Vagina (tissue), 2 donors: ENCODE measurements around the gene CTR9. TPM values are rescaled to one million over a fixed set of nuclear protein-coding genes. Genes with fewer than 3 reads are reported as not detected.

Source experiments
- DNase-seq, 2 donors: peaks; one replicate each; pipeline ENCODE4 v3.0.0-alpha.2; 2017; ENCODE audit errors: extremely low spot score in 2 of 2
- H3K27ac ChIP-seq: fragments of 200-600 bp; sonication (generic); one replicate; pipeline ENCODE4 v1.5.1; 2019
- H3K27me3 ChIP-seq: fragments of 200-600 bp; sonication (generic); one replicate; pipeline ENCODE4 v1.5.1; 2019
- H3K36me3 ChIP-seq, 2 donors: fragments of 200-600 bp; sonication (generic); one replicate each; pipeline ENCODE4 v1.5.1; 2017 to 2019
- H3K4me1 ChIP-seq: fragments of 200-600 bp; sonication (generic); one replicate; pipeline ENCODE4 v1.5.1; 2019
- H3K4me3 ChIP-seq, 2 donors: fragments of 200-600 bp; sonication (generic); 1 replicate in 1 of 2; 2 replicates in 1 of 2; pipeline ENCODE4 v1.5.1; 2016 to 2019
- H3K9me3 ChIP-seq: fragments of 200-600 bp; sonication (generic); one replicate; pipeline ENCODE4 v1.5.1; 2019
- CTCF ChIP-seq, 3 experiments: fragments of 450-650 bp in 2 of 3; fragments of 200-600 bp in 1 of 3; sonication (generic) in 1 of 3; IDR thresholded peaks; one replicate each; pipeline ENCODE4 v1.5.1; 2017 to 2019; ENCODE audit warnings: antibody characterized with exemption in 3 of 3, mild to moderate bottlenecking in 2 of 3, moderate library complexity in 2 of 3
- POLR2A ChIP-seq, 2 donors: fragments of 450-650 bp; IDR thresholded peaks; one replicate each; pipeline ENCODE4 v1.6.1; 2017; ENCODE audit warnings: antibody characterized with exemption in 2 of 2, mild to moderate bottlenecking in 2 of 2, moderate library complexity in 2 of 2
- POLR2AphosphoS5 ChIP-seq, 2 donors: sonication (generic); formaldehyde crosslinking; IDR thresholded peaks; one replicate each; pipeline ENCODE4 v1.9.0; 2017; ENCODE audit warnings: antibody characterized with exemption in 2 of 2, mild to moderate bottlenecking in 2 of 2, low read depth in 1 of 2; ENCODE audit not compliant: insufficient read depth in 1 of 2
- intact Hi-C: fragments of 100-400 bp; cut with DNase I; formaldehyde crosslinking; loops from one replicate; pipeline ENCODE4 v1.15.1; 2023
- total RNA-seq: library from RNA; depleted of rRNA; stranded (reverse); fragments of >200 nt; gene quantifications from one replicate; pipeline ENCODE4 v1.2.3, GENCODE V29; 2016

CTR9 gene
- total RNA-seq, 1 donor from 2014 or later: 20.6 TPM

DNA sequence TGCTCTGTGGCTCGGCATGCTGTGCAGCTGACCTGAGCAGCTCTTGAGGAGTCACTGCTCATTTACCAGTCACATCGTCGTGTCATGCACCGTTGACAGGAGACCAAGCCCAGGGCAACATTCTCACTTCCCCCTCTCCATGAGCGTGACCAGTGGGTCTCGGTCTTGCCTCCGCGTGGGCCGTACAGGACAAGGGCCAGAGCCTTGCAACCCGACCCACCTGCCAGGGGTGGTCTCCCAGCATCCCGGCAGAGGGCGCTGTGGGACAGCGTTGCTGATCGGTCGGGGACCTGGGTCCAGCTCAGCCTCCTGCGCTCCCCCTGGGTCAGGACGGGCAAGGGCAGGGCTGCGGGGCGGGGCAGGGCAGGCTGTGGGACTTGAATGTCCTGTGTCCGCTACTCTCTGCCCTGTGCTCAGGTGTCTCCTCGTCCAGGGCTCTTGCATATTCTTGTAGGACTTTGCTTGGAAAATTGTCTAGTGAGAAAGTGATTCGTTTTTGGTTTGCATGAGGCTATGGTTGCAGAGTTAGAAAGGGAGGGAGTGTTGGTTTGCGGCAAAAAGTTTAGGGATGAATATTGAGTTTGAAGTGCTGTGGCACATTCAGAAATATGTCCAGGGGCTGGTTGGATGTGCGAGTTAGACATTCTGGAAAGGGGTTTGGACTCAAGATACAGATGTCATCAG is 41.5 kb downstream of the CTR9 start:
- TF ChIP-seq POLR2AphosphoS5 (IDR thresholded peaks at IDR 0.05; ENCODE audit: insufficient read depth in 1 of 2, low read depth in 1 of 2) (no peak), POLR2A (IDR thresholded peaks at IDR 0.05) (no peak), CTCF (IDR thresholded peaks at IDR 0.05) (peak; percentile 74 to 89 (median 89))
- H3K27me3 ChIP-seq: no peaks in the 10 kb centered on the region
- no peak for DNase-seq
- intact Hi-C loops: loop anchor here (5.0 to 10.0 kb wide), 2 partner anchors 230 to 992 kb away; no protein-coding TSS in a partner anchor
- peaks cover 10% of the 10 kb centered on the region for H3K4me1 ChIP-seq
- H3K4me3 ChIP-seq: no peak overlapping the region
- H3K9me3 ChIP-seq: no peaks in the 10 kb centered on the region
- peaks cover 0 to 14% of the 10 kb centered on the region in 2 donors for H3K36me3 ChIP-seq
- no peak overlapping the region for H3K27ac ChIP-seq

GRCh38 chr11:10793470-10794255 is 42.6 kb downstream of the CTR9 start:
- Histone ChIP-seq H3K27me3 (no peaks in the 10 kb centered on the region), H3K4me1 (peaks cover 10% of the 10 kb centered on the region), H3K36me3 (peaks cover 0 to 26% of the 10 kb centered on the region in 2 donors), H3K4me3 (no peak overlapping the region), H3K27ac (no peak overlapping the region), H3K9me3 (no peaks in the 10 kb centered on the region)
- intact Hi-C loops: loop anchor here (5.0 to 10.0 kb wide), 2 partner anchors 229 to 991 kb away; no protein-coding TSS in a partner anchor
- TF ChIP-seq CTCF (IDR thresholded peaks at IDR 0.05): no peak
- TF ChIP-seq POLR2AphosphoS5 (IDR thresholded peaks at IDR 0.05; ENCODE audit: insufficient read depth in 1 of 2, low read depth in 1 of 2): no peak
- no peak for TF ChIP-seq POLR2A (IDR thresholded peaks at IDR 0.05)
- DNase-seq: no peak

GRCh38 chr11:10796191-10796590 is 45.1 kb downstream of the CTR9 start:
- no peak overlapping the region for H3K27ac ChIP-seq
- H3K36me3 ChIP-seq: peaks cover 7 to 51% of the 10 kb centered on the region in 2 donors
- no peaks in the 10 kb centered on the region for H3K9me3 ChIP-seq
- intact Hi-C loops: loop anchor here (10.0 kb wide), 1 partner anchor 989 kb away; no protein-coding TSS in a partner anchor
- DNase-seq: no peak
- peaks cover 10% of the 10 kb centered on the region for H3K4me1 ChIP-seq
- H3K4me3 ChIP-seq: no peak overlapping the region
- TF ChIP-seq CTCF (IDR thresholded peaks at IDR 0.05) (no peak), POLR2AphosphoS5 (IDR thresholded peaks at IDR 0.05; ENCODE audit: insufficient read depth in 1 of 2, low read depth in 1 of 2) (no peak), POLR2A (IDR thresholded peaks at IDR 0.05) (no peak)
- H3K27me3 ChIP-seq: no peaks in the 10 kb centered on the region

GRCh38 chr11:10797001-10797400 is 46.0 kb downstream of the CTR9 start:
- intact Hi-C loops: loop anchor here (10.0 kb wide), 1 partner anchor 988 kb away; no protein-coding TSS in a partner anchor
- Histone ChIP-seq H3K4me1 (peaks cover 11% of the 10 kb centered on the region), H3K27ac (no peak overlapping the region), H3K9me3 (no peaks in the 10 kb centered on the region), H3K36me3 (peaks cover 7 to 59% of the 10 kb centered on the region in 2 donors), H3K4me3 (no peak overlapping the region), H3K27me3 (no peaks in the 10 kb centered on the region)
- TF ChIP-seq CTCF (IDR thresholded peaks at IDR 0.05) (no peak), POLR2AphosphoS5 (IDR thresholded peaks at IDR 0.05; ENCODE audit: insufficient read depth in 1 of 2, low read depth in 1 of 2) (no peak), POLR2A (IDR thresholded peaks at IDR 0.05) (no peak)
- DNase-seq: no peak
